Measurements from ENCODE around the gene TASL.
A peak's percentile ranks its signal among the peaks of the same experiment; 100 is the strongest.

The TASL gene

DNA sequence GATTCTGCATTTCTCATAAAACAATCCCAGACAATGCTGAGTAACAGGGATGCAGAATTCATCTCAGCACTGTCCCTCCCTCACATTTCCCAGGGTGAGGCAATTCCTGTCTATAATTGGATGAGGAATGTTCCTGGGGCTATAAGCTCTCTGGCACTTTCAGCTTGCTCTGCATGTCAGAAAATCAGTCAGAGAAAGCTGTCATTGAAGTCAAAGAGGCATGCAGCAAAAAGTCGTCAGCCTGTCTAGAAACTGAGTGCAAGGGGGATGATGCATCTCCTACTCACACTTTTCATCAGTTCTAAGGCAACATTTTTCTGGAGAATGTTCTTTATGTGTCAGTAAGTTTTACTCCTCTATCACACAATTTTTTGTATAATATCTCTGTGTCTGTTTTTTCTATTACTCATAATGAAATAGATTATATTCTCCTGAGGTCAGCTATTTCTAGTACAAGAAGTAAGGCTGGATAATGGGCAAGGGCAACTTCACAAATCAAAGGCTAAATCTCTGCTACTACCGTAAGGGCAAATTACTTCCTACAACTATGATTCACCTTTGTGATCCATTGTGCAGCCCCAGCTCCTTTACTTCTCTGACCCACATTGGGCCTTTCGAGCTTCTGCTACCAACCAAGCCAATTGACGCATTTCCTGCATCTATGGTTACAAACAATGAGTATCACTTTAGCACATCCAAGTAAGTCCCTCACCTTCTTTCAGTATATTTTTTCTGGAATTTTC lies 56.0 kb downstream of the TASL start:
- no peak overlapping the region for H3K9ac ChIP-seq
- H4K20me1 ChIP-seq (ENCODE audit: insufficient read depth): no peaks in the 10 kb centered on the region
- no peaks in the 10 kb centered on the region for H3K27me3 ChIP-seq (ENCODE audit: insufficient read depth, low read depth)
- no peak overlapping the region for H2AFZ ChIP-seq (ENCODE audit: low read depth)
- H3K36me3 ChIP-seq (ENCODE audit: insufficient read depth): no peaks in the 10 kb centered on the region
- no peak overlapping the region for H3K4me3 ChIP-seq (IDR thresholded peaks at IDR 0.05; ENCODE audit: insufficient read depth, low read depth, low read length)
- H3K4me2 ChIP-seq: no peak overlapping the region
- no peaks in the 10 kb centered on the region for H3K79me2 ChIP-seq (ENCODE audit: insufficient read depth, low read depth)
- TF ChIP-seq, protein P1, sequence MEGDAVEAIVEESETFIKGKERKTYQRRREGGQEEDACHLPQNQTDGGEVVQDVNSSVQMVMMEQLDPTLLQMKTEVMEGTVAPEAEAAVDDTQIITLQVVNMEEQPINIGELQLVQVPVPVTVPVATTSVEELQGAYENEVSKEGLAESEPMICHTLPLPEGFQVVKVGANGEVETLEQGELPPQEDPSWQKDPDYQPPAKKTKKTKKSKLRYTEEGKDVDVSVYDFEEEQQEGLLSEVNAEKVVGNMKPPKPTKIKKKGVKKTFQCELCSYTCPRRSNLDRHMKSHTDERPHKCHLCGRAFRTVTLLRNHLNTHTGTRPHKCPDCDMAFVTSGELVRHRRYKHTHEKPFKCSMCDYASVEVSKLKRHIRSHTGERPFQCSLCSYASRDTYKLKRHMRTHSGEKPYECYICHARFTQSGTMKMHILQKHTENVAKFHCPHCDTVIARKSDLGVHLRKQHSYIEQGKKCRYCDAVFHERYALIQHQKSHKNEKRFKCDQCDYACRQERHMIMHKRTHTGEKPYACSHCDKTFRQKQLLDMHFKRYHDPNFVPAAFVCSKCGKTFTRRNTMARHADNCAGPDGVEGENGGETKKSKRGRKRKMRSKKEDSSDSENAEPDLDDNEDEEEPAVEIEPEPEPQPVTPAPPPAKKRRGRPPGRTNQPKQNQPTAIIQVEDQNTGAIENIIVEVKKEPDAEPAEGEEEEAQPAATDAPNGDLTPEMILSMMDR (conservative IDR thresholded peaks at IDR 0.05; ENCODE audit: low read depth, low read length): no peak
- no peak overlapping the region for H3K27ac ChIP-seq
- H3K4me1 ChIP-seq (ENCODE audit: low read depth, poor library complexity, severe bottlenecking): no peaks in the 10 kb centered on the region

DNA sequence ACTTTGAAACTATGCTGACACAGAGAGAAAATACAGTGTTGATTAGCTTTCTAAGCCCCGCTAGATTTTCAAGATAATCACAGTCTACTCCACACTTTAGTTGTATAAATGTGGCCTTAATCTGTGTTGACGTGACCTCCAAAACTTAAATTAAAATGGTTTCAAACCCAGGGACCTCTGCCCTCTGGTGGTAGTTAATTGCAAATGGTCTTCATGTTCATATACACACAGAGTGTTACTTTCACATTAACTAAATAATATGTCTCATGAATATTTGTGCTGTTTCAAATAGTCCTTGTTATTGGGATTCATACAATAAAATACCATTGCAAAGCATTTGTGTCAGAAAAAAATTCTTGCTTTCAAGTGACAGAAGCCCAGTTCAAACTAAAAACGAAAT lies 64.3 kb downstream of the TASL start:
- Histone ChIP-seq H3K9ac (no peak overlapping the region), H3K79me2 (ENCODE audit: insufficient read depth, low read depth) (no peaks in the 10 kb centered on the region), H3K4me3 (IDR thresholded peaks at IDR 0.05; ENCODE audit: insufficient read depth, low read depth, low read length) (no peak overlapping the region), H3K4me1 (ENCODE audit: low read depth, poor library complexity, severe bottlenecking) (no peaks in the 10 kb centered on the region), H3K4me2 (no peak overlapping the region), H3K36me3 (ENCODE audit: insufficient read depth) (no peaks in the 10 kb centered on the region), H2AFZ (ENCODE audit: low read depth) (no peak overlapping the region), H4K20me1 (ENCODE audit: insufficient read depth) (no peaks in the 10 kb centered on the region), H3K27me3 (ENCODE audit: insufficient read depth, low read depth) (no peaks in the 10 kb centered on the region), H3K27ac (no peak overlapping the region)
- TF ChIP-seq, protein P1 (conservative IDR thresholded peaks at IDR 0.05; ENCODE audit: low read depth, low read length): peak; percentile 62; the same call in 1 of the 2 replicates
